IMR-90 (cell line): ENCODE results near the gene COPS7A.

ENCODE experiments used
- BHLHE40 ChIP-seq: fragments of 150-350 bp; IDR thresholded peaks from 2 replicates; pipeline ENCODE4 v1.6.1; 2016; ENCODE audit warnings: mild to moderate bottlenecking, low read depth, low read length
- CEBPB ChIP-seq: IDR thresholded peaks from 2 replicates; pipeline ENCODE4 v1.6.1; 2012; ENCODE audit warnings: low read depth, low read length, improper control_type of control experiment
- CHD1 ChIP-seq: IDR thresholded peaks from 2 replicates; pipeline ENCODE4 v1.6.1; 2012; ENCODE audit warnings: low read depth, low read length, improper control_type of control experiment
- FOS ChIP-seq: fragments of 150-350 bp; IDR thresholded peaks from 2 replicates; pipeline ENCODE4 v1.6.1; 2016; ENCODE audit warnings: low read depth, low read length
- MAFK ChIP-seq: IDR thresholded peaks from 2 replicates; pipeline ENCODE4 v1.6.1; 2012; ENCODE audit warnings: low read depth, low read length, improper control_type of control experiment
- NFE2L2 ChIP-seq: fragments of 150-350 bp; IDR thresholded peaks from 2 replicates; pipeline ENCODE4 v1.6.1; 2016; ENCODE audit warnings: low read depth, mild to moderate bottlenecking, low read length
- POLR2A ChIP-seq: IDR thresholded peaks from 2 replicates; pipeline ENCODE4 v1.6.1; 2012; ENCODE audit warnings: mild to moderate bottlenecking, low read depth, low read length
- RAD21 ChIP-seq: IDR thresholded peaks from 2 replicates; pipeline ENCODE4 v1.6.1; 2012; ENCODE audit warnings: low read length, improper control_type of control experiment
- RFX5 ChIP-seq: IDR thresholded peaks from 2 replicates; pipeline ENCODE4 v1.8.0; 2012; ENCODE audit warnings: low read depth, mild to moderate bottlenecking, low read length, moderate library complexity
- SMC3 ChIP-seq: fragments of 150-350 bp; IDR thresholded peaks from 2 replicates; pipeline ENCODE4 v1.6.1; 2016; ENCODE audit warnings: low read depth, mild to moderate bottlenecking, antibody characterized with exemption, low read length, moderate library complexity
- USF2 ChIP-seq: fragments of 150-350 bp; IDR thresholded peaks from 2 replicates; pipeline ENCODE4 v1.6.1; 2017; ENCODE audit warnings: mild to moderate bottlenecking, antibody characterized with exemption, low read length, low read depth
- TF ChIP-seq, protein P1 (sequence below): conservative IDR thresholded peaks from 2 replicates; pipeline ENCODE4 v1.5.1; 2012; ENCODE audit warnings: mild to moderate bottlenecking, low read depth, low read length, improper control_type of control experiment

DNA sequence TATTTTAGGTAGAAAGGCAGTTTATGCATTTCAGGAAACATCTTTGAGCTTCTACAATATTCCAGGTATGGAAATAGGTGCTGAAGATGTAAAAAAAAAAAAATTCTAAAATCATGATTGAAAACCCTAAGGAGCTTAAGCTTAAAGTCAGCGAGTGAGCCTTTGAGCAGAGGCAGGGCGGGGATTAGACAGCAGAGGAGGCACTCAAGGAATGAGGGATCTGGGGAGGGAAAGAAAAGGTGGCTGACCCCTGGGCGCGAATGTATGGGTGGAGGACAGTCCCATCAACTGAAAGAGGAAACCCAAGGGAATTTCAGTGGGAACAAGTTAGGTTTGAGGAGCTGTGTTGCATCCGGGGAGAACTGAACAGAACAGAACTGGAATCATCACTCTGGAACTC is 35.9 kb downstream of the COPS7A start:
- TF ChIP-seq, protein P1, sequence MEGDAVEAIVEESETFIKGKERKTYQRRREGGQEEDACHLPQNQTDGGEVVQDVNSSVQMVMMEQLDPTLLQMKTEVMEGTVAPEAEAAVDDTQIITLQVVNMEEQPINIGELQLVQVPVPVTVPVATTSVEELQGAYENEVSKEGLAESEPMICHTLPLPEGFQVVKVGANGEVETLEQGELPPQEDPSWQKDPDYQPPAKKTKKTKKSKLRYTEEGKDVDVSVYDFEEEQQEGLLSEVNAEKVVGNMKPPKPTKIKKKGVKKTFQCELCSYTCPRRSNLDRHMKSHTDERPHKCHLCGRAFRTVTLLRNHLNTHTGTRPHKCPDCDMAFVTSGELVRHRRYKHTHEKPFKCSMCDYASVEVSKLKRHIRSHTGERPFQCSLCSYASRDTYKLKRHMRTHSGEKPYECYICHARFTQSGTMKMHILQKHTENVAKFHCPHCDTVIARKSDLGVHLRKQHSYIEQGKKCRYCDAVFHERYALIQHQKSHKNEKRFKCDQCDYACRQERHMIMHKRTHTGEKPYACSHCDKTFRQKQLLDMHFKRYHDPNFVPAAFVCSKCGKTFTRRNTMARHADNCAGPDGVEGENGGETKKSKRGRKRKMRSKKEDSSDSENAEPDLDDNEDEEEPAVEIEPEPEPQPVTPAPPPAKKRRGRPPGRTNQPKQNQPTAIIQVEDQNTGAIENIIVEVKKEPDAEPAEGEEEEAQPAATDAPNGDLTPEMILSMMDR = no peak
- TF ChIP-seq SMC3 = no peak
- TF ChIP-seq POLR2A = no peak
- TF ChIP-seq BHLHE40 = no peak
- TF ChIP-seq RFX5 = no peak
- TF ChIP-seq CHD1 = no peak
- no peak for TF ChIP-seq MAFK
- TF ChIP-seq CEBPB = no peak
- no peak for TF ChIP-seq NFE2L2
- TF ChIP-seq USF2 = no peak
- TF ChIP-seq RAD21 = no peak
- no peak for TF ChIP-seq FOS
